ENCODE measurements around the gene STRN3.
"Not testable (repeated sequence)": the region's sequence is repeated elsewhere in the genome, so short reads cannot be mapped to it uniquely, and the experiment has no call there.

The STRN3 gene

DNA sequence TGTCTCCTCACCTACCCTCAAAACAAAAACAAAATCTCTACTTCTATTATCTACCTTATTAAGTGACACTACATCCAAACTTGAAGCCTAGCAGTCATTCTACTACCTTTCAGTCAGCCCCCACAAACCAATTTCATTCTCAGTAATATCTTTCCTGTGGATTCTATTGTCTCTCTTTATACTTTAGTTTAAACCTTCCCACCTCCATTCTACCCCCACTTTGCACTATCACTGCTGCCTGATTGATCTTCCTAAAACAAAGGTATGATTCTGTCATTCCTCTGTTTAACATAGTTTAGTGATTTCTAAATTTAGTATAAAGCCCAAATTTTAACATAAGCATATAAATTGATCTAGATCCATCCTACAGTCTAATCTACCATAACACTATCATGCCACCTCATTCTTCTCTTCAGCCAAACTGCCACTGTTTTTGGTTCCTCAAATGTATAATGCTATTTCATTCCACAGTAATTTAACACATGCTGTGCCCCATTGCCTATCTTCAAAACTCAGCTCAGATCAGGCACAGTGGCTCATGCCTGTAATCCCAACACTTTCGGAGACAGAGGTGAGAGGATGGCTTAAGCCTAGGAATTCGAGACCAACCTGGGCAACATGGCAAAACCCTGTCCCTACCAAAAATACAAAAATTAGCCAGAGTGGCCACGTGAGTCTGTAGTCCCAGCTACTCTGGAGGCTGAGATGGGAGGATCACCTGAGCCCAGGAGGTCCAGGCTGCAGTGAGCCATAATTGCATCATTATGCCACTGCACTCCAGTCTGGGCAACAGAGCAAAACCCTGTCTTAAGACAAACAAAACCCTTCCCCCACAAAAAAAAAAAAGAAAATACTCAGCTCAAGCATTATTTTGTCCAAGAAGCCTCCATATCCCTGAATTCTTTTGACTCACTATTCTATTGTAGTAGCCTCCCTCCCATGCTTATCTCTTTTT is 3.1 kb upstream of the STRN3 start:
- no peak for DNase-seq

DNA sequence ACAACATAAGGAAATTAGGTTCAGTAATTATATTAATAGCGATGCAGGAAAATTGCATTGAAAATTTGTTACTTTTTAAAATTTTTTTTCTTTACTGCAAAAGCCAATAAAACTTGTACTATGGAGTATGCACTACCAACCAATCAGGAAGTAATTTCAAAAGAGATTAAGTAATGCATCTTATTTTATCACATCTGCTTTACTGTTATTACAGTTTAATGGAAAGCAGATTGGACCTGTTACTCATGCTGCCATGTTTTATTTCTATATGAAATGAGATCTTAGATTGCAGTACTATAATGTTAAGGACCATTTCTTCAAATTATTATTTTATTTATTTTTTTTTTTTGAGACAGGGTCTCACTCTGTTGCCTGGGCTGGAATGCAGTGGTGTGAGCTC is 1.7 kb upstream of the STRN3 start:
- DNase-seq, result no peak

DNA sequence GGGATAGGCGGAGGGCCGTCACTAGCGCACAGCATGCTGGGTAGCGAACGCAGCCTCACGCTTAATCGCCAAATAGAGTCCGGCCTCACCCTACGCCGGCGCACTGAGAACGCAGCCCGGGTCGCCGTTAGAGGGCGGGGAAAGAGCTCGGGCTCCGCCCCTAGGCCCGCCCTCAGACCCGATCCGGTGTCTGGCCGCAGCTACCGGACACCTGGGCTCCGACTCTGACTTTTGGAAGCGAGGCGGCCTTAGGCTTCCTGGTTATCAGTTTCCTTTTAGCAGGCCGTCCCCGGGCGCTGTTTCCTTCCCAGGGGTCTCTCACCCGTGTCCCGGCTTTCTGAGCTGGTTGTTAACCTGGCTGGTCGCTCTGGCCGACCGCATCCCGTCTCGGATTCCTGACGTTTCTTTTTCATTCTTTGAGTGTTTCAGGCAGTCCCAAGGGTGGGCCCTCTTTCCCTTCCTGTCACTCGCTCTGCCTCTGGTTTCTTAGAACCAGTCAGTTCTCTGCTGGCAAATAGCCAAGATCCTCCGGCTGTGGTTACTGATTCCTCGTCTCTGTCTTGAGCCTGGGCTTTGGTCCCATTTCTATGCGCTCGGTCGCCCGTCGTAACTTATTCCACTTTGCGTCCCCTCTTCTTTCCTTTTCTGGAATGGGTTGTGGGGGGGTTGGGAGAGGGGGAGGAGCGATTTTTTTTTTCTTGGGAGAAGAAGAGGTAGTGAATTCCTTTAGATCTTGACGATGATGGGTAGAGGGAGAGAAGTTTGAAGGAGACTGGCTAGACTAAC is 464 bp upstream of the STRN3 start:
- DNase-seq, result peak; percentile 93

DNA sequence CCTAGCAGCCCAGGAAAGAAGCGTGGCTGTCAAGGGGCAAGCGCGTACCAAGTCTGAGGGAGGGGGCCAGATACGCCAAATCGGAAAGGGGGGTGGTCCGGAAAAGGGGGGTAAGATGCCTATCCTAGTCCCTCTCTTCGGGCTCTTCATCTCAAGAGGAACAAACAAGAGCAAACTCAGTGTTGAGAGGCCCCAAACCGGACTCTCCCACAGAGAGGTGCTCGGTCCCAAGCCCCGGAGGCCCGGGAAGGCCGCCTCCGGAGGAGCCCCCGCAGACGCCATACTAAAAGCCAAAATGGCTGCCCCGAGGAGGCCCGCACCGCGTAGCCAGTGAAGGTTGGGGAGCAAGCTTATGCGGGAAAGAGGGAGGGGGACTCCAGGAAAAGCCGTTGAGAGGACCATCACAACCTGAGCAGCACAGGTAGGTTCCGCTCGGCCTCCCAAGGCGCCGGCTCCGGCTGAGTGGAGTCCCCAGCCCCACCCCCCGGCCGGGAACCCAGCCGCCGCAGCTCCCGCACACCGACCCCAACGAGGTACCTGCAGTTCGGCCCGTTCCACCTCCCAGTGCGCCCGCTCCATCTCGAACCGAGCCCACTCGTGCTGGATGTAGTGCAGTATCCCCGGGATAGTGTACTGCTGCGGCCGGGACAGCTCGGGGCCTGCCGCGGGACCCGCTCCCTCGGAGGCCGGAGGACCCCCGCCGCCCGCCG is 657 bp downstream of the STRN3 start, which contains the start of gene AP4S1:
Gene AP4S1 (plus strand): TSS at position 283 of the 710 bp plus-strand sequence. CDS start 40,548 bp downstream, outside the sequence.
- DNase-seq, result peak; percentile 80

DNA sequence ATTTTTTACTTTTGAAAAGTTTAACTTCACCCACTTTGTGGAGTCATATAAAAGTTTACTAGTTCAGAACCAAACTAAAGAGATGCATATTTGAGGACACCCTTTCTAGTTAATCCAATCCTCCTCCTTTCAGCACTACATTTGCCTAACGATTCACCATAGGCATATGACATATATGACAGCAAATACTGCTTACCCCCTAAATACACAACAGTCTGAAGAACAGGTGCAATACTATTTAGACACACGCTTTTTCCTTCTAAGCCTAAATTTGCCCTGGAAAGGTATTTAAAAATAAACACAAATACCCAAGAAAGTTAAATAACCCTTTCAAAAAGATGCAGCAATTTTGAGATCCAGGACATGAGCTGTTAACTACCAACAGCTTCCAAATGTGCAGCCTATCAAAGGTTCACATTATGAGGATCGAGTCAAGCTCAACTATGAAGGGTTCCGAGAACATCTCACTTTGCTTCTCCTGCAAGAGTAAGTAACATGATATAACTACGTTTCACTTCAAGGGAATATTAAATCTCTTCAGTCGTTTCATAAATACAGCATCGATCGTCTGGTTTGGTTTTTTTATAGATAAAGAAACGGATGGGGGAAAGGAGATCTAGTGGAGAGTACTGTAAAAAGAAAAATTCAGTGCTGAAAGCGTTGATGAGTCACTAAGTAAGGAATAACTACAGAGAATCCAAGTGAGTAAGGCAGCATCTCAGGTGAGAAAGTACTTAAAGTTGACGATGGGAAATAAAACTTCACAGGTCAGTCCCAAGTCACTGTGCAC is 1.4 kb downstream of the STRN3 start:
- DNase-seq, result no peak

DNA sequence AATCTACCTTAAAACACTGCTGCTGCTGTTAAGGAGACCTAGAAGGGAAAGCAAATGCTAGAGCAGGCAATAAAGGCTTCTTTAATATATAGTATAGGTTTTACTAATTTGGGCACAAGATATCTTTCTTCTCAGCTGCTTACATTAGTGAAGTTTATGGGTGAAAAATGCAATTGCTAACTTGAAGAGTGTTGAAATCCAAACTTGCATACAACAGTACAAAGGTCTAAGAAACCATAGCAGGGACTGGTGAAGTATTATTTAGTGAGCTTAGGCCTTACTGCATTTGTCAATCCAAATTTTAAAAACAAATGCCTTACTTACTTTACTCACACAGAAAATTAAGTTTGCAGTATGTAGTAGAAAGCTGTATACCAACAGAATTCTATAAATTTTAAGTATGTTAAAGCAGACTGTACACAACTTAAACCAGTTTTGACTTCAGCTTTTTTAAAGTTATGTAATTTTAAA is 2.1 kb downstream of the STRN3 start:
- no peak for DNase-seq

DNA sequence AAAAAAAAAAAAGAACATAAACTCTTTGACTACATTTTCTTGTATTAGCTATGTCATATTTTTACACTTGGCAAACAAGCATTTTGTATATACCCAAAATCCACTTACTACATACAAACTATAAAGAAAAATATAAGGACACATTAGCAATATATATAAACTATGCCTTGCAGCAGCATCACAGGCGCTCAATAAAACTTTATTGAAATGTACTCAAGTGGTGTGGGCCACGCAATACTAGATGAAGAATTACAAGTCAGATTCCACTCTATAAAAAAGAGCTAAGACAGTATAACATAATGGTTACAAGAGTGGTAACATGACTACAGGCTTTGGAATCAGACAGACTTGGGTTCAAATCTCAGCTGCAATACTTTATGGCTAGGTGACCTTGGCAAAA is 3.8 kb downstream of the STRN3 start:
- no peak for DNase-seq

DNA sequence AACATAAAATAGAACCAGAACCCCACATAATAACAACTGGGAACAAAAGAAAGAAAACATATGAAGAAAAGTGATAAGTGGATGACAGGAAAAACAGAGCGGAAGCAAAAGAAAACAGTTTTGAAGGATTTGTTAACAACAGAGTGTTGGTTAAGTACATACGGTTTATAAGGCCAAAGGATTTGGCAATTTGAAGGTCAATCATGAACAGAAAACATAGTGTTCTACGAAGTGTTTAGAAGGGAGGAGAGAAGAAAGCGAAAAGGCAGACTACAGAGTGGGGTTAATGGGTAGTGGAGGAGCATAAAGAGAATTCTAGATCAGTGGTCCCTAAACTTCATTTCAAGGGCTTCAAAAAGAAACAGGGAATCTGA is 4.6 kb downstream of the STRN3 start:
- DNase-seq, result no peak

DNA sequence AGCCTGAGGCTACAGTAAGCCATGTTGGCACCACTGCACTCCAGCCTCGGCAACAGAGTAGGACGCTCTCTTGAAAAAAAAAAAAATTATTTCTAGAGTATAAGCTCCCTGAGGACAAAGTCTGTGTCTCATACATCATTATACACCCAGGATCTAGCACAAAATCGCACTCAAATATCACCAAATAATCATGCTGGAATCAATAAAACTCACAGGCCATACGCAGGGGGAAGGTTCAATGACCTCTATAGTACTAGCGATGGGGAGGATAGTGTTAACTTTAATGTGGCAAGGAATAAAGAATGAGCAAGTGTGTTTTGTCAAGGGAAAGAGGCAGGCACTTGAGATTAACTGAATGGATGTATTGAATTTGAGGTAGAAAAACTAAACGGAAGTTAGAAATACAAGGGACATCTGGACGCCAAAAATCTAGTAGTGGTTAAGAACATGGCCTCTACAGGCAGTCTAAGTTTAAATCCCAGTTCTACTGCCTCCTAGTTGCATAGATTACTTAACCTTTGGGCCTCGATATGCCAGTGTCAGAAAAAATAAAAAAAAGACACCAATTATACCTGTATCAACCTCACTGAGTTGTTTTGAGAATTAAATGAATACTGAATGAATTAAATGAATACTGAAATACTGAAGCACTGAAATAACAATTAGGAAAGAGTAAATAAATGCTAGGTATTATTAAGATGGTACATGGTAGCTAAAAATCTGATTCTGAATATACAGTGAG is 5.2 kb downstream of the STRN3 start:
- DNase-seq, result no peak

DNA sequence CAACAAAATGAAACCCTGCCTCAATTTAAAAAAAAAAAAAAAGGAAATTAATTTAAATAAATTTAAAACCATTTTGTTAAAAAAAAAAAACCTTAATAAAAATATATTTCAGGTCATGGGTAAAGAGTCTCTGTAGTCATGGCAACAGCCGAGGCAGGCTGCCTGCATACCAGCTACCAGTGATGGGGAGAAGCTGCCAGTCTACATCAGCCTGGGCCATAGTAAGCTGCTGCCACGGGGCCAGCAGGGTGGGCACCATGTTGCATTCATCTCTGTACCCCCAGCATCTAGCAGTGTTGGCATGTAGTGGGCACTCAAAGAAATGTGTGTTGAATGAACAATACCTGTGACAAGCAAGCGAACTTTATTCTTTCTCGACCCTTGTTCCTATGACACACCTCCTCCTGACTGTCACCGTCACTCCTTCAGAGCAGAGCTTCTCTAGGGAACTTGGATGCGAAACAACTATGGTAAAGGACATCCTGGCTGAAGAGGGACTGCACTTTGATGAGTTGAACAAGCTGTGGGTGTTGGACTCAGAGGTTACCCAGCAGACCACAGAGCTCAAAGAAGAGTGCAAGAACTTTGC is 8.0 kb downstream of the STRN3 start:
- no peak for DNase-seq

DNA sequence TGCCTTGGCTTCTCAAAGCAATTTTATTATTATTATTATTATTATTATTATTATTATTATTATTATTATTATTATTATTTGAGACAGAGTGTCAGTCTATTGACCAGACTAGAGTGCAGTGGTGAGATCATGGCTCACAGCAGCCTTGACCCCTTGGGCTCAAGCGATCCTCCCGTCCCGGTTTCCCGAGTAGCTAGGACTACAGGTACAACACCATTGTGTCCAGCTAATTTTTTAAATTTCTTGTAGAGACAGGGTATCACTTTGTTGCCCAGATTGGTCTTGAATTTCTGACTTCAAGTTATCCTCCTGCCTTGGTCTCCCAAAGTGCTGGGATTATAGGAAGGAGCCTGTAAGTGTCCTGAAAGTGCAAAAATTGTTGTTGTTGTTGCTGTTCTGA is 12.3 kb downstream of the STRN3 start:
- no peak for DNase-seq

DNA sequence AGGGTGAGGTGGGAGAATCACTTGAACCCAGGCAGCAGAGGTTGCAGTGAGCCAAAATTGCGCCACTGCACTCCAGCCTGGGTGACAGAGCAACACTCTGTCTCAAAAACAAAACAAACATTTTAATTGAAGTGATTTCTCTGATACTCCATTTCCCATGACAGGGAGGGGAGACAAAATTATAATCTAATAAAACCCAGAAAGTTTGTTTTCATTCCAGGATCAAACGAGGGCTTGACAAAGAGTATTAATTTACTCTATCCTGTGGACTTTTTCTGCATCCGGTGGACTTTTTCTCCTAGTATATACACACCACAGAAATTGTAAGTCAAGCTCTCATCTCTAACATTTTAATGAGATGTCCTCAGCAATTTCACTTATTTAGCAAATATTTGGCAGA is 15.2 kb downstream of the STRN3 start:
- DNase-seq, result no peak

DNA sequence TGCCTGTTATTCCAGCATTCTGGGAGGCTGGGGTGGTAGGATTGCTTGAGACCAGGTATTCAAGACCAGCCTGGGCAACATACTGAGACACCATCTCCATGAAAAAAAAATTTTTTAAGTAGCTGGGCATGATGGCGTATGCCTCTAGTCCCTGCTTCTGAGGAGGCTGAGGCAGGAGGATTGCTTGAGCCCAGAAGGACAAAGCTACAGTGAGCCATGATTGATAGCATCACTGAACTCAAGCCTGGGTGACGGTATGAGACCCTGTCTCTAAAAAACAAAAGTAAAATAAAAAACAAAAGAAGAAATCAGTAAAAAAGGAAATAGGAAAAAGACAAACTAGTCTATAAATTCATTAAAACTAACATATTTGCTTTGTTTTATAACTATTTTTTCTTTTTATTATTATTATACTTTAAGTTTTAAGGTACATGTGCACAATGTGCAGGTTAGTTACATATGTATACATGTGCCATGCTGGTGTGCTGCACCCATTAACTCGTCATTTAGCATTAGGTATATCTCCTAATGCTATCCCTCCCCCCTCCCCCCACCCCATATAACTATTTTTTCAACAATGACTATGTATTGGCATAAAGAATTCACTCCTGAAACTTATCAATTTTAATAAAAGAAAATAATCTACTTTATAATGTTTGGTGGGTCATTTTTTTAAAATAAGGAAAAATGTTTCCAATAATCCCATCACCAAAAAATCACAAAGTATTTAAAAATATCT is 16.2 kb downstream of the STRN3 start:
- no peak for DNase-seq

DNA sequence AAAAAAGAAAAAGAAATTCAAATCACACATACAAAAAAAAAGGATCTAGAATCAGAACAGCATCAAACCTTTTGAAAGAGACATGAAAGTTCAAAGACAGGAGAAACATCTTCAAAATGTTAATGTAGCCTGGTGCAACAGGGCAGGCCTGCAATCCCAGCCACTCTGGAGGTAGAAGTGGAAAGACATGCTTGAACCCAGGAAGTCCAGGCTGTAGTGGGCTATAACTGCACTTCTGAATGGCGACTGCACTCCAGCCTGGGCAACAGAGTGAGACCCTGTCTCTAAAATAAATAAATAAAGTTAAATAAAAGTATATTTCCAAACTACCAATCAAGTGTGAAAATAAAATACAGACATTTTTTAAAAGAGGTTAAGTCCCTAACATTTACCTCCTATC is 19.5 kb downstream of the STRN3 start:
- DNase-seq, result no peak

DNA sequence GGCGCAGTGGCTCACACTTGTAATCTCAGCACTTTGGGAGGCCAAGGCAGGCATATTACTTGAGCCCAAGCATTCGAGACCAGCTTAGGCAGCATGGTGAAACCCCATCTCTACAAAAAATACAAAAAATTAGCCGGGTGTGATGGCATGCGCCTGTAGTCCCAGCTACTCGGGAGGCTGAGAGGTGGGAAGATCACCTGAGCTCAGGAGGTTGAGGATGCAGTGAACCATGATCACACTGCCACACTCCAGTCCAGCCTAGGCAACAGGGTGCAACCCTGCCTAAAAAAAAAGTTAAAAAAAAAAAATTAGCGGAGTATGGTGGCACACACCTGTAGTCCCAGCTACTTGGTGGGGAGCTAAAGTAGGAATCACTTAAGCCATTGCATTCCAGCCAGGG is 22.2 kb downstream of the STRN3 start:
- DNase-seq, result not testable (repeated sequence)

DNA sequence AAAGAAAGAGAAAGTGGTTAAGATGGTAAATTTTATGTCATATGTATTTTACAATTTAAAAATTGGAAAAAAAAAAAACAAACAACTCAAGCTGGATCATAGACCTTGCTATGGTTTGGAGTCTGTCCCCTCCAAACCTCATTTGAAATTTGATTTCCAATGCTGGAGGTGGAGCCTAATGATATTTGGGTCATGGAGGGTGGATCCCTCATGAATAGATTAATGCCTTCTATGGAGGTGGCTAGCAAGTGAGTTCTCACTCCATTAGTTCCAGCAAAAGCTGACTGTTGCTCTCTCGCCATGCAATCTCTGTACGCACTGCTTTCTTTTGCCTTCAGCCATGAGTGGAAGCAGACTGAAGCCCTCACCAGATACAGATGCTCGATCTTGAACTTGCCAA is 22.9 kb downstream of the STRN3 start:
- DNase-seq, result no peak

DNA sequence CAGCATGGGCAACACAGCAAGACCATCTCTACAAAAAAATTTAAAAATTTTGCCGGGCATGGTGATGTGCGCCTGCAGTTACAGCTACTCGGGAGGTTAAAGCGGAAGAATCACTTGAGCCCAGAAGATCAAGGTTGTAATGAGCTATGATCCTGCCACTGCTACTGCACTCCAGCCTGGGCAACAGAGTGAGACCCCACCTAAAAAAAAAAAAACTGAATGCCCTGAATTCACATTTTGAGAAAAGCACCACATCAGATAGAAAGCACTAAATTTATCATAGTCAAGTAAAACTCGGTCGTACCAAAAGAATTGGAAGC is 24.9 kb downstream of the STRN3 start:
- no peak for DNase-seq

DNA sequence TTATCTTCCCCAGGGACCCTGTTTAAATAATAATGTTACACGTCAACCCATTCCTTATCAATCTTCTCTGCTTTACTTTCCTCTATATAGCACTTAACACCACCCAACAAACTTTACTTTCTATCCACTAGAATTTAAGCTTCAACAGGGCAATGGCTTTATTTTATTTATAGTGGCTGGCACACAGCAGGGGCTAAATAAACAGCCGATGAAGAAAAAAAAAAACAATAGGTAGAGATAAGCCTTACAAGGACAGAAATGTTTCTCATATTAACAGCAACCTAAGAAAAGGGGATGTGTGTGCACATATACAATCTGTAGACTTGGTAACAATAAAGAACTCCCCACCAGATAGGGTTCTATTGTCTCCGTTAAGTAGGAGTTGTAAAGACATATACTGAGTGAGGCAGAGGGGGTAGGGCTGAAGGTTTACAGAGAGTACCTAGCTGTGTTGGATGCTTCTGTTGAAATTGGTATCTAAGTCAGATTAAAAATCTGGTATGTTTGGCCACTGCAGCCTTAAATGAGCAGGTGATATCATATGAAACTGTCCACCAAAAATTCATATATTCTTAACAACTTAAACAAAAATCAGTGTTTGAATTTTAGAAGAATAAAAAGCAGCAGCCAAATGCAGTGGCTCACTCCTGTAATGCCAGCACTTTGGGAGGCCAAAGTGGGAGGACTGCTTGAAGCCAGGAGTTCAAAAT is 25.4 kb downstream of the STRN3 start:
- no peak for DNase-seq

DNA sequence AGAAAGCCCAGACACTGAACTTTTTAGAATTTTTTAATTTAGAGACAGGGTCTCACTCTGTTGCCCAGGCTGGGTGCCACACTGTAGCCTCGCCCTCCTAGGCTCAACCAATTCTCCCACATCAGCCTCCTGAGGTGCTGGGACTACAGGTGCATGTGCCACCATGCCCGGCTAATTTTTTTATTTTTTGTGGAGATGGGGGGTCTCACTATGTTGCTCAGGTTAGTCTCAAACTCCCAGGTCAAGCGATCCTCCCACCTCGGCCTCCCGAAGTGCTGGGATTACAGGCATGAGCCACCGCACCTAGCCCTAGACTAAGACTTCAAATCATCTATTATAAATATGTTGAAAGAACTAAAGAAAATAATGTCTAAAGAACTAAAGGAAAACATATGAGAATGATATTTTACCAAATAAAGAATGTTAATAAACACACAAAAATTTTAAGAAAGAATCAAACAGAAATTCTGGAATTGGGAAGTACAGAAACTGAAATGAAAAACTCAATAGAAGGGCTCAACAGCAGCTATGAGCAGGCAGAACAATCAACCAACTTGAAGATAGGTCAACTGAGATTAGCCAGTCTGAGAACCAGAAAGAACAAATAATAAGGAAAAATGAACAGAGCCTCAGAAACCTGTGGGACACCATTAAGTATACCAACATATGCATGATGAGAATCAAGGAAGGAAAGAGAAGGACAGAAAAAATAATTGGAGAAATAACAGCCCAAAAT is 27.0 kb downstream of the STRN3 start:
- DNase-seq, result no peak
